Measurements from ENCODE around the gene TOLLIP.

The TOLLIP gene

DNA sequence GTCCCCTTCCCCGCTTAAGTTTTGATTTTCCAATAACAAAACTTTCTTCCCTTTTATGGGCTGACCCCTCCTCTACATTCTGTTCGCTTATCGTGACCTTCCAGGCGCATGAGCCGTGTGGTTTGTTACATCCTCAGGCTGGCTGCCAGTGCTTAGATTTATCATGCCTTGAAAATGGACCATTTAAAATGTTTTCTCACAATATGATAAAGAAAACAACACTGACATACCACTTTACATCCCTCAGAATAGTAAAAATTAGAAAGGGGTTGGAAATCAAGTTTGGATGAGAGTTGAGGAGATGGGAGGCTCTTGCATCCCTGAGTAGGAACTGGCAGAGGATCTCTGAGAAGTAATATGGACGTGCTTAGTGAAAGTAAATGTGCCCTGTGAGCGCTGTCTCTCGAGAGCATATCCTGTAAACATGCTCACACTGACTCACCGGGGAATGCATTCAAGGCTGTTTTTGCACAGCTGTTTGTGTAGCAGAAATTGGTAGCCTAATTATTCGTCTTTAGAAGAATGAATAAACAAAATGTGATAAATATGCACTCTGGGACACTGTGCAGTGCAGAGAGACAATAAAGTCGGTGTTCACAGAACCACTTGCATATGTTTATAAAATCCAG is 17.1 kb upstream of the TOLLIP start:
- Histone ChIP-seq H2AFZ (no peak overlapping the region), H3K4me1 (no peaks in the 10 kb centered on the region), H3K27me3 (ENCODE audit: control insufficient read depth, insufficient read depth, low read length) (no peaks in the 10 kb centered on the region), H3K79me2 (no peaks in the 10 kb centered on the region), H3K9ac (no peak overlapping the region), H3K9me3 (ENCODE audit: control insufficient read depth, low read length) (no peaks in the 10 kb centered on the region), H3K27ac (no peak overlapping the region), H3K36me3 (ENCODE audit: control insufficient read depth, insufficient read depth, low read length) (no peaks in the 10 kb centered on the region), H3K4me3 (ENCODE audit: low read depth, low read length) (no peak overlapping the region), H3K4me2 (ENCODE audit: low read length) (no peak overlapping the region)
- TF ChIP-seq, protein P1, sequence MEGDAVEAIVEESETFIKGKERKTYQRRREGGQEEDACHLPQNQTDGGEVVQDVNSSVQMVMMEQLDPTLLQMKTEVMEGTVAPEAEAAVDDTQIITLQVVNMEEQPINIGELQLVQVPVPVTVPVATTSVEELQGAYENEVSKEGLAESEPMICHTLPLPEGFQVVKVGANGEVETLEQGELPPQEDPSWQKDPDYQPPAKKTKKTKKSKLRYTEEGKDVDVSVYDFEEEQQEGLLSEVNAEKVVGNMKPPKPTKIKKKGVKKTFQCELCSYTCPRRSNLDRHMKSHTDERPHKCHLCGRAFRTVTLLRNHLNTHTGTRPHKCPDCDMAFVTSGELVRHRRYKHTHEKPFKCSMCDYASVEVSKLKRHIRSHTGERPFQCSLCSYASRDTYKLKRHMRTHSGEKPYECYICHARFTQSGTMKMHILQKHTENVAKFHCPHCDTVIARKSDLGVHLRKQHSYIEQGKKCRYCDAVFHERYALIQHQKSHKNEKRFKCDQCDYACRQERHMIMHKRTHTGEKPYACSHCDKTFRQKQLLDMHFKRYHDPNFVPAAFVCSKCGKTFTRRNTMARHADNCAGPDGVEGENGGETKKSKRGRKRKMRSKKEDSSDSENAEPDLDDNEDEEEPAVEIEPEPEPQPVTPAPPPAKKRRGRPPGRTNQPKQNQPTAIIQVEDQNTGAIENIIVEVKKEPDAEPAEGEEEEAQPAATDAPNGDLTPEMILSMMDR (IDR thresholded peaks at IDR 0.05) = no peak

DNA sequence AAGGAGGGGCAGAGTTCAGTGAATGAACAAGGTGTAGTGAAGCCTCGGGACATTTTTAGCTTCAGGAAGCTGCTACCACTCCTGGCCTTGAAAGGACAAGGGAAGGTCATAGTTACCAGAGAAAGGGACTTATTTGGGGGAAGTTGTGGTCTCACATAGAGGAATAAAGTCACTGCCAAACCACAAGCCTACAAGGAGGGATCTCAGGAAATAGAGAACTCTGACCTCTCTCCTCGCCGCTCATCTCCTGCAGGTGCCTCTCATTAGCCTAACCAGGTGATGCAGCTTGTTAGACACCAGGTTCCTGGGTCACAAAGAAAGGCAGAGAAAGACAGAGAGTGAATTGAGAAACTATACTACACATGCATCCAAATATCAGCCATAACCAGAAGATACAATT is 14.3 kb upstream of the TOLLIP start:
- Histone ChIP-seq H3K4me3 (ENCODE audit: low read depth, low read length) (no peak overlapping the region), H2AFZ (no peak overlapping the region), H3K4me1 (no peaks in the 10 kb centered on the region), H3K27me3 (ENCODE audit: control insufficient read depth, insufficient read depth, low read length) (no peaks in the 10 kb centered on the region), H3K79me2 (no peaks in the 10 kb centered on the region), H3K36me3 (ENCODE audit: control insufficient read depth, insufficient read depth, low read length) (no peaks in the 10 kb centered on the region), H3K4me2 (ENCODE audit: low read length) (no peak overlapping the region), H3K27ac (no peak overlapping the region), H3K9me3 (ENCODE audit: control insufficient read depth, low read length) (no peaks in the 10 kb centered on the region), H3K9ac (no peak overlapping the region)
- TF ChIP-seq, protein P1 (IDR thresholded peaks at IDR 0.05) = no peak

DNA sequence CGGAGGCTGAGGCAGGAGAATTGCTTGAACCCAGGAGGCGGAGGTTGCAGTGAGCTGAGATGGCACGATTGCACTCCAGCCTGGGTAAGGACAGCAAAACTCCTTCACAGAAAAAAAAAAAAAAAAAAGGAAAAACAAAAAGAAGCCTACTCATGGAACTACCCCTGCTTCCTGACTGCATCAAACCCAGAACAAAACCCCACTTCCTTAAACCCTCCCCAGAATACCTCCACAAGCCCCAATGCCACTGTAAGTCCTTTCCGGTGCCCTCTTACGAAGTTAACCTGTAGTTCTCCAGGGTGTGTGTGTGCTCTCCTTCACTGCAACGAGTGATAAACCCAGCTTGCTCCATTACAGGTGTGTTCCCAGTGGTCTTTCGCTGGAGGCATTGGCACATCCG is 8.6 kb upstream of the TOLLIP start:
- Histone ChIP-seq H2AFZ (no peak overlapping the region), H3K79me2 (no peaks in the 10 kb centered on the region), H3K9ac (no peak overlapping the region), H3K9me3 (ENCODE audit: control insufficient read depth, low read length) (no peaks in the 10 kb centered on the region), H3K4me3 (ENCODE audit: low read depth, low read length) (no peak overlapping the region), H3K27ac (no peak overlapping the region), H3K4me1 (no peaks in the 10 kb centered on the region), H3K4me2 (ENCODE audit: low read length) (no peak overlapping the region), H3K27me3 (ENCODE audit: control insufficient read depth, insufficient read depth, low read length) (no peaks in the 10 kb centered on the region), H3K36me3 (ENCODE audit: control insufficient read depth, insufficient read depth, low read length) (no peaks in the 10 kb centered on the region)
- TF ChIP-seq, protein P1 (IDR thresholded peaks at IDR 0.05) = no peak

DNA sequence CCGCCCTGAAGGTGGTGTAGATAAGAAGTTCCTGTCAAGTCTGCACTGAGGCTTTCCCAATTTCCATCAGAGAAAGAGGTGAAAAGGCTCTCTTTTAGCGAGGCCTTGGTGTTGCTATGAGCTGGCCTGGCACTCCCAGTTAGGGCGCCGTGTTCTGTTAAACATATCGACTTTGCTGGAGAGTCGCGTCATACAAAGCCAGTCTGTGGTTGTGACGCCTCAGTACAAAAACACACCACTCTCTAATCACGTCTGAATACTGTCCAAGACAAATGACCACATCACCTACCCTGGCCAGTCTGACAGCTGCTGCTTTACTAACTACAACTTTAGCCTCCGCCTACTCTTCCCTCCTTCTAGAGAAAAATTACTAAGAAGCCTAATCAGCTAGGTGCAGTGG is 8.0 kb upstream of the TOLLIP start:
- no peaks in the 10 kb centered on the region for H3K4me1 ChIP-seq
- H3K9me3 ChIP-seq (ENCODE audit: control insufficient read depth, low read length) = no peaks in the 10 kb centered on the region
- H3K4me2 ChIP-seq (ENCODE audit: low read length) = no peak overlapping the region
- no peaks in the 10 kb centered on the region for H3K36me3 ChIP-seq (ENCODE audit: control insufficient read depth, insufficient read depth, low read length)
- H3K9ac ChIP-seq = no peak overlapping the region
- H2AFZ ChIP-seq = no peak overlapping the region
- no peaks in the 10 kb centered on the region for H3K27me3 ChIP-seq (ENCODE audit: control insufficient read depth, insufficient read depth, low read length)
- H3K4me3 ChIP-seq (ENCODE audit: low read depth, low read length) = no peak overlapping the region
- no peak overlapping the region for H3K27ac ChIP-seq
- H3K79me2 ChIP-seq = no peaks in the 10 kb centered on the region
- TF ChIP-seq, protein P1 (IDR thresholded peaks at IDR 0.05) = no peak

DNA sequence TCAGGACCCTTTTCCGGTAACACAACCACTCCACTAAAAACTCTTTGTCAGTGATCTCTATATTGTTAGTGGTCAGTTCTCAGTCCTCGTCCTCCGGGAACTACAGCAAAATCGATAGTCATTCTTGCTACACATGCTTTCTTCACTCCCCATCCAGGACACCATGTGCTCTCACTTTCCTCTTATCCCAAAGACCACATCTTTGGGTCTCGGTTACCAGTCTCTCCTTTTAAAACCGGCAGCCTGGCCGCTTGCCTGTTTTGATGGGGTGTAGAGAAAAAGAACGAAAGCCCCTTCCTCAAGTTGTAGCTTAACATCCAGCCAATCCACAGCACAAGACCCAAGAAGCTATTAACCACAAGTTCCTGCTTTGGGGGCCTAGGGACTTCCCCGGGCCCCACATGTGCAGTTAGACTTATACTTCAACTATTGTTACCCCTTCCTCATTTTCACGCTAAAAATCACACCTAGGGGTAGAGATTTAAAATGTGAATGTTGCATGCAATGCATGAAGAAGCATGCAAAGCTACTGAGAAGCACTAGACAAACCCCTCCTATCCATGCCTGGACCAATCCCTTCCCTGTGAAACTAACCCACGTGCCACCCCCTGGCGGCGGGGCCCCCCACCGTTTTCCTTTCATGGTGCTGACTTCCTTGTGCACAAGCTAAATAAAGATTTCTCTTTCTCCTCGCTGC is 1.5 kb upstream of the TOLLIP start:
- Histone ChIP-seq H3K4me2 (ENCODE audit: low read length) (no peak overlapping the region), H3K4me1 (no peaks in the 10 kb centered on the region), H3K27ac (no peak overlapping the region), H3K9me3 (ENCODE audit: control insufficient read depth, low read length) (no peaks in the 10 kb centered on the region), H3K9ac (no peak overlapping the region), H3K36me3 (ENCODE audit: control insufficient read depth, insufficient read depth, low read length) (no peaks in the 10 kb centered on the region), H3K4me3 (ENCODE audit: low read depth, low read length) (no peak overlapping the region), H2AFZ (no peak overlapping the region), H3K79me2 (peaks cover 17% of the 10 kb centered on the region), H3K27me3 (ENCODE audit: control insufficient read depth, insufficient read depth, low read length) (no peaks in the 10 kb centered on the region)
- TF ChIP-seq, protein P1 (IDR thresholded peaks at IDR 0.05) = no peak

Measured in parathyroid adenoma (tissue), 2 donors.